ENCODE results near the gene EPHA2.

The EPHA2 gene

GRCh38 chr1:16092097-16092922 is 63.6 kb downstream of the EPHA2 start:
- DNase-seq (ENCODE audit: low spot score), result no peak

- DNase-seq (ENCODE audit: low spot score), result no peak
Observed at GRCh38 chr1:16091296-16091695, 64.6 kb downstream of the EPHA2 start.

- no peak for DNase-seq (ENCODE audit: low spot score)
Observed at GRCh38 chr1:16090076-16090826, 65.6 kb downstream of the EPHA2 start.

GRCh38 chr1:16088996-16089395 is 66.9 kb downstream of the EPHA2 start:
- no peak for DNase-seq (ENCODE audit: low spot score)

- DNase-seq (ENCODE audit: low spot score), result no peak
Observed at GRCh38 chr1:16088351-16088911, 67.4 kb downstream of the EPHA2 start.

- DNase-seq (ENCODE audit: low spot score), result no peak
Observed at GRCh38 chr1:16087733-16088132, 68.1 kb downstream of the EPHA2 start.

GRCh38 chr1:16085522-16085921 is 70.3 kb downstream of the EPHA2 start:
- no peak for DNase-seq (ENCODE audit: low spot score)

GRCh38 chr1:16083486-16083885 is 72.4 kb downstream of the EPHA2 start:
- DNase-seq (ENCODE audit: low spot score), result no peak

- DNase-seq (ENCODE audit: low spot score), result peak; percentile 84
Observed at GRCh38 chr1:16082283-16083038, 73.4 kb downstream of the EPHA2 start.

GRCh38 chr1:16081636-16082035 is 74.2 kb downstream of the EPHA2 start:
- DNase-seq (ENCODE audit: low spot score), result no peak

GRCh38 chr1:16080422-16081150 is 75.3 kb downstream of the EPHA2 start:
- DNase-seq (ENCODE audit: low spot score), result no peak

- DNase-seq (ENCODE audit: low spot score), result peak; percentile 89
Observed at GRCh38 chr1:16078925-16079656, 76.8 kb downstream of the EPHA2 start.

GRCh38 chr1:16077406-16078245 is 78.2 kb downstream of the EPHA2 start:
- DNase-seq (ENCODE audit: low spot score), result no peak

GRCh38 chr1:16076865-16077238 is 79.0 kb downstream of the EPHA2 start:
- no peak for DNase-seq (ENCODE audit: low spot score)

GRCh38 chr1:16076031-16076864 is 79.6 kb downstream of the EPHA2 start:
- DNase-seq (ENCODE audit: low spot score), result no peak

- DNase-seq (ENCODE audit: low spot score), result no peak
Observed at GRCh38 chr1:16075337-16076030, 80.4 kb downstream of the EPHA2 start.
